ENCODE results near the gene EBF3.

EBF3 gene

GRCh38 chr10:129963641-129964501 is at the start of gene EBF3:
TSS of gene EBF3 (minus strand) at chr10:129964274. CDS start at chr10:129963768, 506 bp downstream.
- peak; percentile 27 for DNase-seq (ENCODE audit: low read depth)

DNA sequence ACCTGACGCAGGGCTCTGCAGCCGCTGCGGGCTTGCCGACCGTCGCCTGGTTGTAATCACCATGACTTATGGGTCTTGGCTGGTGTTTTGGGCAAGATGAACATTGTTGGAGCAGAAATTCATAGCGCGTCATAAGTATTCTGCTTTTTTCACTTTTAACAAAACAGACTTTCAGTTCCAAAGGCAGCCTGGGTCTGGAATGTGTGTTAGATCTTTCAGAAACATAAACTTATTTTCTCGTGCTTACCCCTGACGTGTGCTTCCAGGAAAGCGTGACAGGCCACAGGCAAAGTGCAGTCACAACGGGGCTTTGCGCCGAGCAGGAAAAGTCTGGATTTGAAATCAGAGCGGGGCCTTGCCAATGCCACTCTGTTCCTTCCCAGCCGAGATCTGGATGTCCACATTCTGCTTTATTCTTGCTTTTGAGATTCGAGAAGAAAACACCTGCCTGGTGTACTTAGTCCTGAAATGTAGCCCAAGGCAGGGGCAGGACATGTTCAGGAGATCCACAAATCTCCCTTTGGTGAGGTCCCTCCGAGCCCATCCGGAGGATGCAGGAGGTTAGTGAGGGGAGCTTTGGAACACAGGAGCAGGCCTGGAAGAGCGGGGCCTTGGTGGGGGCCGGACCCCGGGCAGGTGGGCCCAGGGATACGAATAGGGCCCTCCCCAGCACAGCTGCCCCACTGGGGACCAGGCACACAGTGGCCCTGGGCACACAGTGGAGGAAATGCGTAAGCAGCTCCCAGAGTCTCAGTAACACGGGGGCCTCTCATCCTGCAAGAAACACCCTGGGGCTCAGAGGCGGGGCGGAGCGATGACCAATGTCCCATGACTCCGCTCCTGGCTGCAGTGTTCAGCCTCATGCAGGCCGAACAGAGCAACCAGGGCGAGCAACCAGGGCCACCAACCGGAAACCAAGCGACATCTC is 49.5 kb upstream of the EBF3 start:
- no peak for DNase-seq (ENCODE audit: low read depth)

- DNase-seq (ENCODE audit: low read depth) = no peak
Observed at GRCh38 chr10:130012129-130012528, 48.1 kb upstream of the EBF3 start.

GRCh38 chr10:130010653-130011052 is 46.6 kb upstream of the EBF3 start:
- no peak for DNase-seq (ENCODE audit: low read depth)

DNA sequence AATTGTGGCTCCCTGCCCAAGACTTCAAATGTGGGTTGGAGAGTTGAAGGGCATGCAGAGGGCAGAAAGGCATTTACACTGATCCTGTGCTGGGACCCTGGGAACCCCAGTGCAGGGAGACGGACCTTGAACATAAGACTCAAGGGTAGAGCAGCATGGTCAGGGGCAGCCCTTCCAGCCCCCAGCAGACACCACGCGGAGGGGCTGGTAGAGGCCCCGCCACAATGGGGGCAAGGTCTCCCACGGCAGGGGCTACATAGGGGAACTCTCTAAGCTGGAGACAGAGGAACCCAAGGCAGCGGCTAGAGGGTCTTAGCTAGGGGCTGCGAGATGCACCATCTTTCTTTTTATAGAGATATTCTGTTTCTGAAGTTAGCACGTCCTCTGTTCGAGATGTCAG is 45.2 kb upstream of the EBF3 start:
- DNase-seq (ENCODE audit: low read depth) = no peak

GRCh38 chr10:130003787-130004613 is 39.9 kb upstream of the EBF3 start:
- no peak for DNase-seq (ENCODE audit: low read depth)

GRCh38 chr10:130003166-130003565 is 39.1 kb upstream of the EBF3 start:
- no peak for DNase-seq (ENCODE audit: low read depth)

DNA sequence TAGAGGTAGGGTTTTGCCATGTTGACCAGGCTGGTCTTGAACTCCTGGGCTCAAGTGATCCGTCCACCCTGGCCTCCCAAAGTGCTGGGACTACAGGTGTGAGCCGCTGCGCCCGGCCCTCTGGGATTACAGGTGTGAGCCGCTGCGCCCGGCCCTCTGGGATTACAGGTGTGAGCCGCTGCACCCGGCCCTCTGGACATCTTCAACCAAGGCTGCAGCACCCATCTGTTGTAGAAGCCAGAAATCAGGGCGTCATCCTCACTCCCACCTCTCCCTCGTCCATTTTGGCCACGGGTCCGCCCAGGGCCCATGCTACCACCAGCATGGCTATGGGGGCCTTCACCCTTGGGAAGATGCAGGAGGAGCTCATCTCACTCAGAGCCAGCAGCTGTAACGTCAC is 38.5 kb upstream of the EBF3 start:
- DNase-seq (ENCODE audit: low read depth) = no peak

GRCh38 chr10:130000918-130001317 is 36.8 kb upstream of the EBF3 start:
- DNase-seq (ENCODE audit: low read depth) = no peak

- DNase-seq (ENCODE audit: low read depth) = no peak
Observed at GRCh38 chr10:129999140-129999539, 35.1 kb upstream of the EBF3 start.

DNA sequence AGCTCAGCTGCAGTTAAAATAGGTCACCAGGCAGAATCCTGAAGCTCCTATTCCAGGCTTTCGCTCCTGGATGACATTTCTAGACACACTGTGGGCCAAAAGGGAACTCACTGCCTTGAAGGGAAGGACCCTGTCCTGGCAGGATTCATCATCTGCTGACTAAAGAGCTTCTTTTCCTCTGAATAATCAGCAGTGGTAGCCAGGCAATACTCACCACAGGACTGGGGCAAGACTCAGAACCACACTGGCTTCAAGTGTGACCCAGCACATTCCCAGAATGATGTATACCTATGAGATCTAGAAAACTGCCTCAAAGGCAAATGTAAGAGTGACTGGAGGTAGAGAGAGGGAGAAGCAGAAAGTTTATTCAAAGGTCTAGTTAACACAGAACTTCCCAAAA is 29.5 kb upstream of the EBF3 start:
- DNase-seq (ENCODE audit: low read depth) = no peak

GRCh38 chr10:129992356-129992755 is 28.3 kb upstream of the EBF3 start:
- DNase-seq (ENCODE audit: low read depth) = no peak

DNA sequence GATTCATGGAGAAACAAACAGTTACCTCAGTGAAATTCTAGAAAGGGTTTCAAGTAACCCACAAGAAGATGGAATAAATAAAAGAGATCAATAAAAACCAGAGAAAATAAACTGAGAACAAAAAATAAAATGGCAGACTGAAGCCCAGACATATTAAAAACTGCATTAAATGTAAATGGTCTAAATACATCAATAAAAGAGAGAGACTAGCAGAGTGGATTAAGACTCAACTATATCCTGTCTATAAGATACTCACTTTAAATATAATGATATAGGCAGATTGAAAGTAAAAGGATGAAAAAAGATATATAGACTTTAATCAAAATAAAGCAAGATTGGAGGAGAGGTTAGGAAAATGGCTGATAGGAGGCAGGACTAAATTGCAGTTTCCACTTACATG is 18.8 kb upstream of the EBF3 start:
- DNase-seq (ENCODE audit: low read depth) = no peak

DNA sequence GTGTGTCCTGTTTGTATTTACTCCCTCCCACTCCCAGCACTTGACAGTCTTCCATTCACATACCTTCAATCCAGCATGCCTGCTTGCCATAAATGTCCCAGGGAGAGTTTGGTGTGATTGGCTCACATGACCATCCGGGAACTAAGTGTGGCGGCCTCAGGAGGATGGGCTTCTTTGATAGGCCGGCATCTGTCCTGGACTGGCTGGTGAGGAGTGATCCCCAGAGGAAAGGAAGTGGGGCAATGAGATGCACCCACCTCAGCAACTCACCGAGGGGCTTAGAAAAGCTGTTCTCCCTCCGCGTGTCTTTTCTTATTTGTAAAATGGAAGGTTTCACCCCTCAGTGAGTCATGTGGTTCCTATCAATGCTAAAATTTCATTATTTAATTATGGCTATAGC is 14.9 kb upstream of the EBF3 start:
- no peak for DNase-seq (ENCODE audit: low read depth)

- no peak for DNase-seq (ENCODE audit: low read depth)
Observed at GRCh38 chr10:129978322-129978721, 14.2 kb upstream of the EBF3 start.

DNA sequence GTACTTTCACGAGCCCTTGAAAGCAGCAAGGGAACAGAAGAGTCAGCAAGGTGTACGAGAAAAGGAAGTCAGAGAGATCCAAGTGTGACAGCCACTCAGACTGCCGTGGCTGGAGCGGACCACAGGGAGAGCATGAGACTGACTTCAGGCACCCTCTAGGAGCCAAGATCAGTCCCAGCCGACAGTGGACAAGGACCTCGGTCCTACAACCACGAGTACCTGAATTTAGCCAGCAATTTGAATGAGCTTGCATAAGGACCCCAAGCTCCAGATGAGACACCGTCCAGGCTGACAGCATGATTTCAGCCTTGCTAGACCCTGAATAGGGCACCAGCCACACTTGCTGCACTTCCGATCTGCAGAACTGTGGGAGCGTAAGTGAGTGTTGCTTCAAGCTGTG is 13.7 kb upstream of the EBF3 start:
- DNase-seq (ENCODE audit: low read depth) = no peak

GRCh38 chr10:129973674-129974059 is 9.6 kb upstream of the EBF3 start:
- no peak for DNase-seq (ENCODE audit: low read depth)

GRCh38 chr10:129972966-129973673 is 9.0 kb upstream of the EBF3 start:
- DNase-seq (ENCODE audit: low read depth) = no peak

DNA sequence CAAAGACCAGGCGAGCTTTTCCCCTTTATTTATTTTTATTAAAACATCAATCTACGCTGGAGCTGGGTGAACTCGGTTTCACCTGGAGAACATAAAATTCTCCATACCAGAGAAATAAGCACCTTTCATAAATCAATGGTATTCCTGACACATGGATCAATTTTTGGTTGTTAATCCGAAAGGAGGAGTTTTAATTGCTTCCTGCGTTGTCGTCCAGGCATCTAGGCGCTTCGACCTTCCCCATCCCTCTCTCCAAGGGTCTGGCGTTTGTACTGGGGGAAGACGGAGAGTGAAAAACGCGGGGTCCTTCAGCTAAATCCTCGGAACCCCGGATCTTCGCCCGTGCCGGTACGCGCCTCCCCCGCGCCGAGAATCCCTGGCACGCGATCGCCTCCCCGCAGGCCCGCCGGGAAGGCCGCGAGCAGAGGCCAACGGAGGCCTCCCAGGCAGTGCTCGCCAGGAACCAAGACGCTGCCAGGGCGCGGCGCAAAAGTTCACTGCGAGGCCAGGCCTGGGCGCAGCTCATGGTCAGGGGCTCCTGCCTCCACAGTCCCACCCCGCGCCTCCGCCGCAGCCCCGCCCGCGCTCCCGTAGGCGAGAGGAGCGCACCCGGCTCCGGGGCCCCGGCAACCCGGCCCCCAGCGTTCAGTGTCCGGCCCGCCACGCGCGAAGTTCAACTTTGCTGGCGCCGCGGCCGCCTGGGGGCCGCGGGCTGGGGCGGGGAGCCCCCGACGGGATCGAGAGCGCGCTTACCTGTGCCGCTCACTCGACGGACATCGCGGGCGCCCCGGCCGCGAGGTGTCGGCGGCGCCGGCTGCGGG is 8.3 kb upstream of the EBF3 start:
- DNase-seq (ENCODE audit: low read depth) = no peak

DNA sequence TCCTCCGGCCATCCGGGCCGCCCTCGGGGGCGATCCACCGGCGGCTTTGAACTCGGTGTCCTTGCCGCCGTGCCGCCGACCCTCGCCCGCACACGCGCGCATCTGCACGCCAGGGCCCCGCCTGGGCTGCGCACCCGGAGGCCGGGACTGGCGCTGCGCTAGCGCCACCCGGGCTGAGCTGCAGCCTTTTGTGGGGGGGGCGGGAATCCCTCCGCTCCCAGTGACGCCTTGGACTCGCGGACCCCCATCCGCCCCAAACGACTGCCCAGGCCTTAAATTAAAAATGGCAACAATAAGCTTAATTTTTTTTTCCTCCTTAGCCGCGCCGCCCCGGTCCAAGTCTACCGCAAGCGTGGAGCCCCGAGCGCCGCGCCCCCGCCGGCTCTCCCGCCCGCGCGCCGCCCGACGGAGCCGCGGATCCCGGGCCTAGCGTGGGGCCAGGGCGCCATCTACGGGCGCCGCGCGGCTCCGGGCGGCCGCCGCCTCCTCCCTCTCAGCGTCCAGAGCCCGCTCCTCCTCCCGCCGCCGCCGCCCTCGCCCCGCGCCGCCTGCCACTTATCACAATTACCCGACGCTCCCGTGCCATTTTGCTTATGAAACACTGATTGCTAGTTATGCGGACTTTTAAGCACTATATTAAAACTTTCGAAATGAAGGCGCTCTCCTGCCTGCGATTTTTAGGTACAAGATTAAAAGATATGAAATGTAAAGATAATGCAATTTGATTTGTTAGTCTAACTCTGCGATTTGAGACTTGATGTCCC is 7.5 kb upstream of the EBF3 start:
- peak; percentile 24 for DNase-seq (ENCODE audit: low read depth)

All from stimulated activated CD4-positive, alpha-beta T cell treated with anti-CD3 and anti-CD28 coated beads, Interleukin-2, amount 100 ng/mL, for 4 hours (primary cell).